Naive B cell (primary cell): ENCODE measurements around the gene ORM2. TPM values are rescaled to one million over a fixed set of nuclear protein-coding genes. Genes with fewer than 3 reads are reported as not detected.
"Not testable (repeated sequence)": the region's sequence is repeated elsewhere in the genome, so short reads cannot be mapped to it uniquely, and the experiment has no call there.

Experiments used
- ATAC-seq, 2 donors: fragments of 150-1000 bp; cut with Tn5 transposase; 2 replicates each; pipeline ENCODE4 v1.10.0; 2021; ENCODE audit warnings: low read depth in 2 of 2, mild to moderate bottlenecking in 2 of 2, moderate library complexity in 2 of 2
- DNase-seq: peaks from one replicate; pipeline ENCODE4 v3.0.0; 2022
- H3K27ac Mint-ChIP-seq, 6 donors: one replicate each; pipeline ENCODE4 v1.8.0; 2020 to 2022; ENCODE audit warnings: mild to moderate bottlenecking in 6 of 6, mixed read lengths in 6 of 6, moderate library complexity in 5 of 6, inconsistent platforms in 2 of 6
- H3K27me3 Mint-ChIP-seq, 3 donors: one replicate each; pipeline ENCODE4 v1.8.0; 2021 to 2022; ENCODE audit warnings: mixed read lengths in 3 of 3, mild to moderate bottlenecking in 1 of 3
- H3K36me3 Mint-ChIP-seq, 2 donors: one replicate each; pipeline ENCODE4 v1.8.0; 2020 to 2022; ENCODE audit warnings: mixed read lengths in 2 of 2, inconsistent platforms in 1 of 2, mild to moderate bottlenecking in 1 of 2
- H3K4me1 Mint-ChIP-seq, 3 donors: one replicate each; pipeline ENCODE4 v1.8.0; 2020 to 2022; ENCODE audit warnings: mixed read lengths in 3 of 3, inconsistent platforms in 1 of 3, mild to moderate bottlenecking in 1 of 3, moderate library complexity in 1 of 3
- H3K4me3 Mint-ChIP-seq, 8 donors: one replicate each; pipeline ENCODE4 v1.8.0; 2020 to 2022; ENCODE audit warnings: mild to moderate bottlenecking in 8 of 8, mixed read lengths in 8 of 8, moderate library complexity in 8 of 8, inconsistent platforms in 2 of 8
- H3K9me3 Mint-ChIP-seq, 7 donors: one replicate each; pipeline ENCODE4 v1.8.0; 2020 to 2022; ENCODE audit warnings: mixed read lengths in 7 of 7, mild to moderate bottlenecking in 5 of 7, inconsistent platforms in 2 of 7, moderate library complexity in 1 of 7
- polyA plus RNA-seq, 6 donors: library from polyadenylated mRNA; unstranded; fragments of 300-500 nt; fragmentation: Illumina TruSeq; gene quantifications; one replicate each; pipeline ENCODE4 v1.2.3, GENCODE V29; 2021; ENCODE audit warnings: low read depth in 6 of 6

Gene ORM2
- polyA plus RNA-seq, 6 donors from 2014 or later: not detected

GRCh38 chr9:114333718-114334117 is 4.0 kb downstream of the ORM2 start:
- H3K4me1 Mint-ChIP-seq: peaks cover 6 to 16% (median 9%) of the 10 kb centered on the region in 3 donors
- not testable (repeated sequence) for H3K4me3 Mint-ChIP-seq, ATAC-seq, H3K27ac Mint-ChIP-seq, H3K36me3 Mint-ChIP-seq, H3K27me3 Mint-ChIP-seq, H3K9me3 Mint-ChIP-seq, DNase-seq

GRCh38 chr9:114334490-114334889 is 4.8 kb downstream of the ORM2 start:
- no peak for DNase-seq
- Mint-ChIP-seq H3K27me3 (no peaks in the 10 kb centered on the region), H3K27ac (peak overlapping the region in 3 of 6 donors; percentile 15 to 57 (median 18)), H3K36me3 (peaks cover 5 to 8% of the 10 kb centered on the region in 2 donors), H3K4me3 (peak overlapping the region in 1 of 8 donors; percentile 47), H3K9me3 (no peaks in the 10 kb centered on the region), H3K4me1 (peaks cover 6 to 24% (median 14%) of the 10 kb centered on the region in 3 donors)
- no peak for ATAC-seq

GRCh38 chr9:114335745-114336144 is 6.1 kb downstream of the ORM2 start:
- peaks cover 12 to 28% (median 21%) of the 10 kb centered on the region in 3 donors for H3K4me1 Mint-ChIP-seq
- H3K36me3 Mint-ChIP-seq: peaks cover 5 to 15% of the 10 kb centered on the region in 2 donors
- no peaks in the 10 kb centered on the region for H3K9me3 Mint-ChIP-seq
- no peak overlapping the region for H3K4me3 Mint-ChIP-seq
- DNase-seq (no peak), ATAC-seq (no peak)
- no peaks in the 10 kb centered on the region for H3K27me3 Mint-ChIP-seq
- H3K27ac Mint-ChIP-seq: peak overlapping the region in 3 of 6 donors; percentile 21 to 75 (median 50)

GRCh38 chr9:114336157-114336556 is 6.5 kb downstream of the ORM2 start:
- peak overlapping the region in 4 of 6 donors; percentile 21 to 75 (median 32) for H3K27ac Mint-ChIP-seq
- DNase-seq (no peak), ATAC-seq (no peak)
- H3K4me3 Mint-ChIP-seq: peak overlapping the region in 1 of 8 donors; percentile 22
- H3K36me3 Mint-ChIP-seq: peaks cover 6 to 17% of the 10 kb centered on the region in 2 donors
- peaks cover 13 to 29% (median 18%) of the 10 kb centered on the region in 3 donors for H3K4me1 Mint-ChIP-seq
- H3K9me3 Mint-ChIP-seq: no peaks in the 10 kb centered on the region
- H3K27me3 Mint-ChIP-seq: no peaks in the 10 kb centered on the region

- Mint-ChIP-seq H3K27ac (peak overlapping the region in 4 of 6 donors; percentile 19 to 78 (median 32)), H3K36me3 (peaks cover 13 to 24% of the 10 kb centered on the region in 2 donors), H3K9me3 (no peaks in the 10 kb centered on the region), H3K27me3 (no peaks in the 10 kb centered on the region), H3K4me3 (no peak overlapping the region), H3K4me1 (peaks cover 17 to 36% (median 20%) of the 10 kb centered on the region in 3 donors)
- DNase-seq: no peak
- no peak for ATAC-seq
Measured at GRCh38 chr9:114336699-114337395, 7.2 kb downstream of the ORM2 start.

GRCh38 chr9:114338187-114338586 is 8.5 kb downstream of the ORM2 start:
- no peak for DNase-seq
- Mint-ChIP-seq H3K36me3 (peaks cover 18 to 29% of the 10 kb centered on the region in 2 donors), H3K27ac (no peak overlapping the region), H3K27me3 (no peaks in the 10 kb centered on the region), H3K4me1 (peaks cover 21 to 41% (median 21%) of the 10 kb centered on the region in 3 donors), H3K9me3 (no peaks in the 10 kb centered on the region), H3K4me3 (peak overlapping the region in 1 of 8 donors; percentile 1)
- ATAC-seq: no peak

- Mint-ChIP-seq H3K9me3 (no peaks in the 10 kb centered on the region), H3K27me3 (no peaks in the 10 kb centered on the region), H3K27ac (peak overlapping the region in 5 of 6 donors; percentile 18 to 85 (median 68)), H3K4me1 (peaks cover 21 to 49% (median 27%) of the 10 kb centered on the region in 3 donors), H3K4me3 (no peak overlapping the region), H3K36me3 (peaks cover 23 to 41% of the 10 kb centered on the region in 2 donors)
- ATAC-seq (peak; percentile 75 to 83), DNase-seq (peak; percentile 53)
Measured at GRCh38 chr9:114339130-114339908, 9.7 kb downstream of the ORM2 start.

GRCh38 chr9:114341152-114341830 is 11.6 kb downstream of the ORM2 start:
- H3K27ac Mint-ChIP-seq: peak overlapping the region in 5 of 6 donors; percentile 69 to 85 (median 73)
- H3K4me3 Mint-ChIP-seq: peak overlapping the region in 1 of 8 donors; percentile 6
- peaks cover 21 to 33% (median 32%) of the 10 kb centered on the region in 3 donors for H3K4me1 Mint-ChIP-seq
- H3K9me3 Mint-ChIP-seq: no peaks in the 10 kb centered on the region
- ATAC-seq (no peak), DNase-seq (no peak)
- peaks cover 24 to 41% of the 10 kb centered on the region in 2 donors for H3K36me3 Mint-ChIP-seq
- H3K27me3 Mint-ChIP-seq: no peaks in the 10 kb centered on the region

GRCh38 chr9:114341991-114342390 is 12.3 kb downstream of the ORM2 start:
- H3K4me3 Mint-ChIP-seq: no peak overlapping the region
- DNase-seq (no peak), ATAC-seq (no peak)
- peaks cover 21 to 33% (median 32%) of the 10 kb centered on the region in 3 donors for H3K4me1 Mint-ChIP-seq
- H3K9me3 Mint-ChIP-seq: no peaks in the 10 kb centered on the region
- no peaks in the 10 kb centered on the region for H3K27me3 Mint-ChIP-seq
- H3K36me3 Mint-ChIP-seq: peaks cover 24 to 41% of the 10 kb centered on the region in 2 donors
- peak overlapping the region; percentile 22 to 85 (median 73) for H3K27ac Mint-ChIP-seq

GRCh38 chr9:114342755-114343440 is 13.2 kb downstream of the ORM2 start:
- Mint-ChIP-seq H3K4me1 (peaks cover 23 to 33% (median 29%) of the 10 kb centered on the region in 3 donors), H3K27me3 (no peaks in the 10 kb centered on the region), H3K4me3 (no peak overlapping the region), H3K27ac (peak overlapping the region in 2 of 6 donors; percentile 47 to 90), H3K9me3 (no peaks in the 10 kb centered on the region), H3K36me3 (peaks cover 24 to 41% of the 10 kb centered on the region in 2 donors)
- no peak for DNase-seq
- ATAC-seq: no peak

- Mint-ChIP-seq H3K4me1 (peaks cover 30 to 41% (median 33%) of the 10 kb centered on the region in 3 donors), H3K4me3 (no peak overlapping the region), H3K9me3 (no peaks in the 10 kb centered on the region), H3K36me3 (peaks cover 24 to 41% of the 10 kb centered on the region in 2 donors), H3K27me3 (no peaks in the 10 kb centered on the region), H3K27ac (peak overlapping the region in 3 of 6 donors; percentile 47 to 90 (median 68))
- DNase-seq: no peak
- ATAC-seq: no peak
Measured at GRCh38 chr9:114343471-114344187, 14.0 kb downstream of the ORM2 start.

- Mint-ChIP-seq H3K36me3 (peaks cover 27 to 45% of the 10 kb centered on the region in 2 donors), H3K4me1 (peaks cover 34 to 41% (median 38%) of the 10 kb centered on the region in 3 donors), H3K27me3 (no peaks in the 10 kb centered on the region)
Measured at GRCh38 chr9:114344188-114344566, 14.5 kb downstream of the ORM2 start.

More at GRCh38 chr9:114344188-114344566, 14.5 kb downstream of the ORM2 start:
- Mint-ChIP-seq H3K4me3 (no peak overlapping the region), H3K27ac (peak overlapping the region in 4 of 6 donors; percentile 56 to 83 (median 72)), H3K9me3 (no peaks in the 10 kb centered on the region)
- DNase-seq (no peak), ATAC-seq (no peak)
